ENCODE data around the gene CCND1. TPM values are rescaled to one million over a fixed set of nuclear protein-coding genes. Genes with fewer than 3 reads are reported as not detected.

The CCND1 gene
- total RNA-seq, 1 donor from 2014 or later, result 283 TPM

DNA sequence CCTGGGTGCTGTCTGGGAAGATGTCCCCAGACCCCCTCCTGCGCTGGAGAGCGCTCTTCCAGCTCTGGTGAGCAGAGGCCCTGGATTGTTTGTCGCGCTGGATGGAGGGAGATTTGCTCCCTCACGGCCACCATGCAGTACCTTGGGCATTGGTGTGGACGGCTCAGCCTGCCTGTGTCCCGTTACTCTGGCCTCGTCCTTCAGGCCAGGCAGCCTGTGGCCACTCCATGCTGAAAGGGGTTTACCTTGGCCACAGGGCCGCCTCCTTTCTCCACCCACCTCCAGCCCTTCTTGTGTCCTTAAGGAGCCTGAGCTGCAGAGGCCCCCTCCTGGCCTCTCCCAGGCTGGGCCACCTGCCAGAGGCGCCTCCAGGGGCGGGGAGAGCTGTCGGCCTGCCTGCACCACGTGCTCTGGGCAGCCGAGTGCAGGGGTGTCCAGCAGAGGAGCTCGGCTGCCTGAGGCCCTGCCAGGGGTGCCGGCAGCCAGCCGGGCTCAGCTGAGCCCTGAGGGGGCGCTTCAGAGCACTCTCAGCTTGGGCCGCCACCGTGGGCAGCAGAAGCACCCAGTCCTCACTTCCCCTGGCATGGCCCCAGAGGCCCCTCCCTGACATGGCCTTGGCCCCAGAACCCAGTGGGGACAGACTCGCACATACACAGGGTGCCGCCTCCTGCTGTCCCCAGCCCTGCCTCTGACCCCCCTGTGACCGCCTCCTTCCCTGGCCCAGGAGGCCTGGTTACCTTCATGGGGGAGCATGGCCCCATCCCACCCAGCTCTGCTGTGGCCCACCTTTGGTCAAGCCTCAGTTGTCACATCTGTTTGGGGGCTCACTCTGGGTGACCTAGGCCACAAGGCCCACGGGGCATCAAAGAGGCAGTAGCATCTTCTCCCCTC, 3.4 kb downstream of the CCND1 start:
- peak overlapping the region; percentile 30 for H3K27ac ChIP-seq
- peaks cover 31% of the 10 kb centered on the region for H3K4me1 ChIP-seq
- TF ChIP-seq, protein P1, sequence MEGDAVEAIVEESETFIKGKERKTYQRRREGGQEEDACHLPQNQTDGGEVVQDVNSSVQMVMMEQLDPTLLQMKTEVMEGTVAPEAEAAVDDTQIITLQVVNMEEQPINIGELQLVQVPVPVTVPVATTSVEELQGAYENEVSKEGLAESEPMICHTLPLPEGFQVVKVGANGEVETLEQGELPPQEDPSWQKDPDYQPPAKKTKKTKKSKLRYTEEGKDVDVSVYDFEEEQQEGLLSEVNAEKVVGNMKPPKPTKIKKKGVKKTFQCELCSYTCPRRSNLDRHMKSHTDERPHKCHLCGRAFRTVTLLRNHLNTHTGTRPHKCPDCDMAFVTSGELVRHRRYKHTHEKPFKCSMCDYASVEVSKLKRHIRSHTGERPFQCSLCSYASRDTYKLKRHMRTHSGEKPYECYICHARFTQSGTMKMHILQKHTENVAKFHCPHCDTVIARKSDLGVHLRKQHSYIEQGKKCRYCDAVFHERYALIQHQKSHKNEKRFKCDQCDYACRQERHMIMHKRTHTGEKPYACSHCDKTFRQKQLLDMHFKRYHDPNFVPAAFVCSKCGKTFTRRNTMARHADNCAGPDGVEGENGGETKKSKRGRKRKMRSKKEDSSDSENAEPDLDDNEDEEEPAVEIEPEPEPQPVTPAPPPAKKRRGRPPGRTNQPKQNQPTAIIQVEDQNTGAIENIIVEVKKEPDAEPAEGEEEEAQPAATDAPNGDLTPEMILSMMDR (IDR thresholded peaks at IDR 0.05), result peak; percentile 26
- H3K4me3 ChIP-seq, result peak overlapping the region; percentile 75
- peaks cover 29% of the 10 kb centered on the region for H3K36me3 ChIP-seq
- ATAC-seq, result peak; percentile 78
- H3K9me3 ChIP-seq, result no peaks in the 10 kb centered on the region
- DNase-seq, result peak; percentile 95
- H3K27me3 ChIP-seq, result peaks cover 6% of the 10 kb centered on the region
- intact Hi-C loops (cut with DNase I), result loop anchor here (5.0 kb wide), 1 partner anchor 347 kb away; no protein-coding TSS in a partner anchor

DNA sequence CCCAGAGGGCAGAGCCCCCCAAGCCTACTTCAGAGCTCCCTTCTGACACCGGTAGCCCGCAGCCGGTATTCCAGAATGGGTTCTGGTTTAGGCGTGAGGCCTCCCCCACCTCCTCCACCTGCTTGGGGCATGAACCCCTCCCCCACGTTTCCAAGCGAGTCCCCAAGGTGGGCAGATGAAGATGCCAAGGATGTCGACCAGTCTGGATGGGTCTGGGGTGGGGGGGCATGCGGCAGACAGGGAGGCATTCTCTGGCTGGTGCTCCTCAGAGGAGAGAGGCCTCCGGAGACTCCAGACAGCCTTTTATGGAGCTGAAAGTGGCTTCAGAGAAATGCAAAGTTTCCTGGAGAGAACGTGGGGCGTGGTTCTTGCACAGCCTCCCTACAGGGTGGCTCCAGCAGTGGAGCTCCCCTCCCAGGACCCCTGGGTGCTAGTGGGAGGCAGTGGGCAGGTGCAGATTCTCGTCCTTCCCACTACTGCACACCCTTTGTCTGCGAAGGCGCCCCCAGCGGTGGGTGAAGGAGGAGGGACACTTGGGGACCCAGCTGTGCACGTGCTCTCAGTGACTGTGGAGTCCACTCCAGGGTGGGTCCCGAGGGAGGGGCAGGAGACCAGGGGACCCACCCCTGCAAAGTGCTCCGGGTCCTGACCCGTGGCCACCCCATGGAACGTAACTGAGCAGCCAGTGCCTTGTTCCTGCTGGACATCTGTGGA, 4.2 kb downstream of the CCND1 start:
- H3K27ac ChIP-seq, result no peak overlapping the region
- ATAC-seq (no peak), DNase-seq (peak; percentile 63)
- peaks cover 25% of the 10 kb centered on the region for H3K4me1 ChIP-seq
- TF ChIP-seq, protein P1 (IDR thresholded peaks at IDR 0.05), result no peak
- no peaks in the 10 kb centered on the region for H3K9me3 ChIP-seq
- peaks cover 37% of the 10 kb centered on the region for H3K36me3 ChIP-seq
- H3K4me3 ChIP-seq, result no peak overlapping the region
- peaks cover 6% of the 10 kb centered on the region for H3K27me3 ChIP-seq
- intact Hi-C loops (cut with DNase I), result loop anchor here (5.0 kb wide), 2 partner anchors 348 to 543 kb away; no protein-coding TSS in a partner anchor

- Histone ChIP-seq H3K9me3 (no peaks in the 10 kb centered on the region), H3K27ac (no peak overlapping the region), H3K27me3 (no peaks in the 10 kb centered on the region), H3K36me3 (peaks cover 45% of the 10 kb centered on the region), H3K4me3 (no peak overlapping the region), H3K4me1 (peaks cover 18% of the 10 kb centered on the region)
- TF ChIP-seq, protein P1 (IDR thresholded peaks at IDR 0.05), result no peak
- ATAC-seq, result no peak
- intact Hi-C loops (cut with DNase I), result loop anchor here (5.0 kb wide), 1 partner anchor 544 kb away; no protein-coding TSS in a partner anchor
- DNase-seq, result peak; percentile 52
Measured at GRCh38 chr11:69645801-69646492, 5.0 kb downstream of the CCND1 start.

DNA sequence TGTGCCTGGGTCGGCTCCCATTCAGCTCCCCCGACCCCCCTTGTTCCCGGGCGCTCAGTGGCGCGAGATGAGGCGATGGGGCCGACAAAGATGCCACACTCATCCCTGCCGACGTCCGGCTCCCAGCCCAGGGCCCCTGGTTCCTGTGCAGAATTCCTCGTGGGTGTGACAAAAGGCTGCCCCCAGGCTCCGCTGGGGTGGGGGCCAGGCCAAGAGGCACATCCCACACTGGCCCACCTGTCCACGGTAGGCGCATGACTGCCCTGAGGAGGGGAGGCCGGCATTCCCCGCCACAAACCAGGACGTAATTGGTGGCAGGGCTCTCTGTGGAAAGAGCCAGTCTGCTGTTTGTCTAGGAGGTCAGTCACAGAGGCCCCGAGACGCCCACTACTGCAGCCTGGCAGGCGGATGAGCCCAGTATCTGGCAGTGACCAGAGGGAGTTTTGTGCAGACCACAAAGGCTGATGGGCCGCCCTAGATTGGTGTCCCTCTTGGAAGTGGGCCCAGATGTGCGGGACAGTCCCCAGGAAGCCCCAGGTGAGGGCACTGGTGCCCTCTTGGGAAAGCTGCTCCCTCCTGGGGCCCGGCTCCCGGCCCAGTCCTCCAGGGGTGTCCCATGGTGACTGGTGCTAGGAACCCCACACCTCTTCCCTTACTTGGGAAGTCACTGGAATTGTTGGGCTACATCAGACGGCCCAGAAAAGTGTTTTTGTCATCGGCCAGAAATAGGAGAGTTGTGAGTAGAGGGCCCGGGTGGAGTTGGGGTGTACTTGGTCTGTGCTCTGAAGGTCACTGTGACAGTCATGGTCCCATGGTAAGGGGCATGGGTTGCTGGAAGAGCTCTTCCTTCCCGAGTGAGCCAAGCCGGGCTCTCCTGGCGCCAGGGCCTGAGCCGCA, 5.8 kb downstream of the CCND1 start:
- no peaks in the 10 kb centered on the region for H3K27me3 ChIP-seq
- TF ChIP-seq, protein P1 (IDR thresholded peaks at IDR 0.05), result no peak
- intact Hi-C loops (cut with DNase I), result loop anchor here (5.0 kb wide), 1 partner anchor 544 kb away; no protein-coding TSS in a partner anchor
- ATAC-seq (no peak), DNase-seq (peak; percentile 60)
- H3K9me3 ChIP-seq, result no peaks in the 10 kb centered on the region
- H3K4me3 ChIP-seq, result no peak overlapping the region
- peaks cover 15% of the 10 kb centered on the region for H3K4me1 ChIP-seq
- H3K27ac ChIP-seq, result no peak overlapping the region
- H3K36me3 ChIP-seq, result peaks cover 53% of the 10 kb centered on the region

All from upper lobe of right lung (tissue), 1 donor.